Hematopoietic multipotent progenitor cell treated with erythropoietin and hydrocortisone succinate and interleukin-3 and kit ligand, for 17 days (in vitro differentiated cells): Measurements from ENCODE around the gene RAI1.
"Not testable (repeated sequence)": the region's sequence is repeated elsewhere in the genome, so short reads cannot be mapped to it uniquely, and the experiment has no call there.

ENCODE experiments used
- DNase-seq: peaks from one replicate; pipeline ENCODE4 v3.0.0-alpha.2; 2015; ENCODE audit warnings: low spot score

The RAI1 gene

GRCh38 chr17:17665255-17665654 lies 16.0 kb upstream of the RAI1 start:
- no peak for DNase-seq

GRCh38 chr17:17666111-17666714 lies 15.0 kb upstream of the RAI1 start:
- no peak for DNase-seq

- DNase-seq, result no peak
These were observed 14.0 kb upstream of the RAI1 start for GRCh38 chr17:17667231-17667630.

GRCh38 chr17:17667947-17668346 lies 13.3 kb upstream of the RAI1 start:
- no peak for DNase-seq

- DNase-seq, result no peak
These were observed 12.9 kb upstream of the RAI1 start for GRCh38 chr17:17668358-17668757.

GRCh38 chr17:17668775-17669579 lies 12.3 kb upstream of the RAI1 start:
- no peak for DNase-seq

- no peak for DNase-seq
These were observed 11.6 kb upstream of the RAI1 start for GRCh38 chr17:17669580-17670235.

- DNase-seq, result no peak
These were observed 10.5 kb upstream of the RAI1 start for GRCh38 chr17:17670701-17671305.

GRCh38 chr17:17671369-17672129 lies 9.7 kb upstream of the RAI1 start:
- DNase-seq, result no peak

- no peak for DNase-seq
These were observed 8.5 kb upstream of the RAI1 start for GRCh38 chr17:17672453-17673368.

GRCh38 chr17:17675416-17675815 lies 5.8 kb upstream of the RAI1 start:
- DNase-seq, result no peak

GRCh38 chr17:17675925-17676534 lies 5.2 kb upstream of the RAI1 start:
- no peak for DNase-seq

GRCh38 chr17:17676752-17677151 lies 4.5 kb upstream of the RAI1 start:
- DNase-seq, result no peak

GRCh38 chr17:17677299-17678040 lies 3.8 kb upstream of the RAI1 start:
- no peak for DNase-seq

GRCh38 chr17:17678063-17678699 lies 3.1 kb upstream of the RAI1 start:
- DNase-seq, result not testable (repeated sequence)

- DNase-seq, result no peak
These were observed 2.0 kb upstream of the RAI1 start for GRCh38 chr17:17679243-17679642.

- DNase-seq, result no peak
These were observed 1.5 kb upstream of the RAI1 start for GRCh38 chr17:17679748-17680147.

GRCh38 chr17:17680477-17681186 lies 626 bp upstream of the RAI1 start:
- no peak for DNase-seq
